HepG2 (cell line): ENCODE measurements around the gene IDUA. TPM values are rescaled to one million over a fixed set of nuclear protein-coding genes. Genes with fewer than 3 reads are reported as not detected.

Experiments
- ATAC-seq: fragments of 200-7000 bp; cut with Tn5 transposase; 3 replicates; pipeline ENCODE4 v1.9.1; 2020; ENCODE audit warnings: mild to moderate bottlenecking, moderate library complexity
- BruUV-seq: library from RNA; stranded (reverse); fragments of 400-500 nt; replicated peaks from 2 replicates; lab custom pipeline; 2021; lab: Mats Ljungman, UMichigan
- CTCF ChIA-PET: fragments of 300-600 bp; formaldehyde crosslinking; extraction: SDS; loops from one replicate; lab custom pipeline; 2021; ENCODE audit warnings: low total read pairs, inconsistent platforms, low intra/inter-chr PET ratio; lab: Yijun Ruan, JAX
- POLR2A ChIA-PET: fragments of 350-600 bp; sonication (Branson Sonifier 250); formaldehyde crosslinking; loops from one replicate; lab custom pipeline; 2020; ENCODE audit warnings: antibody characterized with exemption, inconsistent platforms; lab: Yijun Ruan, JAX
- DNase-seq: peaks from one replicate; pipeline ENCODE4 v3.0.0-alpha.2; 2015; ENCODE audit warnings: low spot score
- FAIRE-seq: peaks from 3 replicates; lab custom pipeline; 2011; peaks lifted over from hg19 to GRCh38; lab: Jason Lieb, UNC
- H2AFZ ChIP-seq: one replicate; pipeline ENCODE4 v1.6.1; 2011; ENCODE audit warnings: low read length, inconsistent platforms
- H3K27ac ChIP-seq: fragments of 300-600 bp; 3 replicates; pipeline ENCODE4 v1.8.0; 2011; ENCODE audit warnings: mixed run types, mild to moderate bottlenecking, mixed read lengths, low read length, inconsistent platforms; ENCODE audit not compliant: insufficient read depth; ENCODE audit errors: extremely low read length
- H3K27me3 ChIP-seq, 2 experiments: fragments of 200-600 bp in 1 of 2; 2 replicates in 1 of 2; 3 replicates in 1 of 2; pipeline versions ENCODE4 v1.6.0 to v1.8.0; 2011; ENCODE audit warnings: low read length in 2 of 2, mild to moderate bottlenecking in 2 of 2, moderate library complexity in 2 of 2, inconsistent platforms in 1 of 2; ENCODE audit not compliant: insufficient read depth in 2 of 2, control insufficient read depth in 1 of 2
- H3K36me3 ChIP-seq, 2 experiments: fragments of 200-600 bp in 1 of 2; replicated peaks in 1 of 2; 2 replicates in 1 of 2; 3 replicates in 1 of 2; pipeline versions ENCODE4 v1.5.1 to v1.8.0; 2011; ENCODE audit warnings: low read length in 2 of 2, inconsistent platforms in 1 of 2; ENCODE audit not compliant: insufficient read depth in 2 of 2, control insufficient read depth in 1 of 2
- H3K4me1 ChIP-seq: 2 replicates; pipeline ENCODE4 v1.5.1; 2012; ENCODE audit warnings: low read length, inconsistent platforms; ENCODE audit not compliant: insufficient read depth
- H3K4me2 ChIP-seq: 2 replicates; pipeline ENCODE4 v1.6.0; 2011; ENCODE audit warnings: low read depth, low read length, inconsistent platforms
- H3K4me3 ChIP-seq, 3 experiments: fragments of 200-600 bp in 1 of 3; sonication (generic), shearing (Covaris generic) in 1 of 3; replicated peaks in 1 of 3; 2 replicates each; pipeline ENCODE4 v1.5.1; 2011 to 2016; ENCODE audit warnings: low read length in 3 of 3, inconsistent platforms in 2 of 3, low read depth in 2 of 3, mild to moderate bottlenecking in 2 of 3, control low read depth in 1 of 3, mixed read lengths in 1 of 3; ENCODE audit not compliant: insufficient read depth in 1 of 3
- H3K79me2 ChIP-seq: one replicate; pipeline ENCODE4 v1.6.1; 2011; ENCODE audit warnings: low read length, inconsistent platforms; ENCODE audit not compliant: insufficient read depth
- H3K9ac ChIP-seq: 2 replicates; pipeline ENCODE4 v1.6.0; 2011; ENCODE audit warnings: mild to moderate bottlenecking, low read depth, low read length, inconsistent platforms; ENCODE audit not compliant: insufficient read depth
- H3K9me3 ChIP-seq: 2 replicates; pipeline ENCODE4 v1.5.1; 2012; ENCODE audit warnings: mild to moderate bottlenecking, low read length
- H4K20me1 ChIP-seq: 2 replicates; pipeline ENCODE4 v1.6.0; 2011; ENCODE audit warnings: inconsistent platforms, mild to moderate bottlenecking, low read length, moderate library complexity; ENCODE audit not compliant: insufficient read depth
- AGO1 ChIP-seq: fragments of 200-400 bp; formaldehyde crosslinking; IDR thresholded peaks from 2 replicates; pipeline ENCODE4 v1.6.1; 2017; ENCODE audit warnings: mild to moderate bottlenecking, low read depth, low read length, moderate library complexity; ENCODE audit not compliant: poor library complexity, severe bottlenecking
- EP300 ChIP-seq, 3 experiments: sonication (generic) in 1 of 3; formaldehyde crosslinking in 1 of 3; IDR thresholded peaks; 2 replicates each; pipeline versions ENCODE4 v1.5.1 to v1.6.1; 2011 to 2020; ENCODE audit warnings: low read depth in 2 of 3, low read length in 2 of 3, borderline replicate concordance in 1 of 3, improper control_type of control experiment in 1 of 3, mild to moderate bottlenecking in 1 of 3, missing genetic modification reagents in 1 of 3, moderate library complexity in 1 of 3
- EZH2 ChIP-seq: conservative IDR thresholded peaks from 2 replicates; pipeline ENCODE4 v1.6.1; 2012; ENCODE audit warnings: mild to moderate bottlenecking, low read depth, low read length, moderate library complexity
- HMG20A ChIP-seq: IDR thresholded peaks from 2 replicates; pipeline ENCODE4 v1.6.1; 2016; ENCODE audit warnings: borderline replicate concordance
- NFKBIZ ChIP-seq: IDR thresholded peaks from 2 replicates; pipeline ENCODE4 v1.6.1; 2018; ENCODE audit warnings: missing genetic modification reagents, missing compliant biosample characterization
- RAD51 ChIP-seq: fragments of 450-650 bp; IDR thresholded peaks from 2 replicates; pipeline ENCODE4 v1.6.1; 2016; ENCODE audit warnings: borderline replicate concordance
- SIN3A ChIP-seq: IDR thresholded peaks from 2 replicates; pipeline ENCODE4 v1.6.1; 2011; ENCODE audit warnings: low read depth, mild to moderate bottlenecking, control low read depth, low read length, borderline replicate concordance
- TEAD2 ChIP-seq: sonication (generic); formaldehyde crosslinking; IDR thresholded peaks from 2 replicates; pipeline ENCODE4 v1.9.0; 2021; ENCODE audit warnings: missing genetic modification reagents
- ZC3H13 ChIP-seq: sonication (generic); formaldehyde crosslinking; IDR thresholded peaks from 2 replicates; pipeline ENCODE4 v1.8.1; 2023; ENCODE audit warnings: mild to moderate bottlenecking, missing genetic modification reagents, moderate library complexity
- ZNF121 ChIP-seq: sonication (generic); formaldehyde crosslinking; IDR thresholded peaks from 2 replicates; pipeline ENCODE4 v1.5.0; 2020; ENCODE audit warnings: mild to moderate bottlenecking, missing genetic modification reagents
- ZNF230 ChIP-seq: sonication (generic); formaldehyde crosslinking; IDR thresholded peaks from 2 replicates; pipeline ENCODE4 v1.4.0; 2020; ENCODE audit warnings: mild to moderate bottlenecking, missing genetic modification reagents
- ZNF253 ChIP-seq: sonication (generic); formaldehyde crosslinking; IDR thresholded peaks from 2 replicates; pipeline ENCODE4 v1.8.0; 2022; ENCODE audit warnings: mild to moderate bottlenecking, missing genetic modification reagents, borderline replicate concordance
- ZNF317 ChIP-seq: sonication (generic); formaldehyde crosslinking; IDR thresholded peaks from 2 replicates; pipeline ENCODE4 v1.5.0; 2020; ENCODE audit warnings: mild to moderate bottlenecking, missing genetic modification reagents
- ZNF550 ChIP-seq: sonication (generic); formaldehyde crosslinking; IDR thresholded peaks from 2 replicates; pipeline ENCODE4 v1.4.0; 2020; ENCODE audit warnings: mild to moderate bottlenecking, missing genetic modification reagents, borderline replicate concordance
- WGBS: methylation state at CpG from one replicate; pipeline ENCODE4 v1.1.6; 2017; ENCODE audit warnings: low lambda C conversion rate; 5-methylcytosine and 5-hydroxymethylcytosine counted together
- in situ Hi-C: cut with HindIII; loops from 2 replicates; pipeline ENCODE4 v1.10.0; 2017; ENCODE audit warnings: low pct_unique_long_range_greater_than_20kb; ENCODE audit not compliant: extremely low pct_ligation_motif_present
- intact Hi-C: fragments of 100-400 bp; cut with micrococcal nuclease; formaldehyde crosslinking; loops from one replicate; pipeline ENCODE4 v1.10.0; 2022; ENCODE audit not compliant: unreplicated experiment
- polyA plus RNA-seq, 8 experiments: library from polyadenylated mRNA; depleted of rRNA in 3 of 8; stranded (reverse) in 7 of 8; unstranded in 1 of 8; fragments of >200 nt; fragmentation: Illumina TruSeq in 4 of 8; extraction: Trizol in 4 of 8; gene quantifications; 2 replicates each; pipeline versions ENCODE4 v1.2.1 to v1.2.3, GENCODE V29; 2011 to 2016; ENCODE audit warnings: low read depth in 4 of 8, missing spikeins in 1 of 8, mixed read lengths in 1 of 8; ENCODE audit not compliant: insufficient read depth in 1 of 8
- total RNA-seq, 5 experiments: library from RNA; depleted of rRNA; stranded (reverse); fragments of >200 nt; fragmentation: Illumina TruSeq; extraction: Trizol; gene quantifications; 2 replicates each; pipeline ENCODE4 v1.2.3, GENCODE V29; 2016; ENCODE audit warnings: low read depth in 1 of 5

IDUA gene
- total and polyA plus RNA-seq, 2 of the 13 experiments (the other 11 are each of a cell fraction or from before 2014, with no cell fraction given): 0.77 to 1.0 TPM

DNA sequence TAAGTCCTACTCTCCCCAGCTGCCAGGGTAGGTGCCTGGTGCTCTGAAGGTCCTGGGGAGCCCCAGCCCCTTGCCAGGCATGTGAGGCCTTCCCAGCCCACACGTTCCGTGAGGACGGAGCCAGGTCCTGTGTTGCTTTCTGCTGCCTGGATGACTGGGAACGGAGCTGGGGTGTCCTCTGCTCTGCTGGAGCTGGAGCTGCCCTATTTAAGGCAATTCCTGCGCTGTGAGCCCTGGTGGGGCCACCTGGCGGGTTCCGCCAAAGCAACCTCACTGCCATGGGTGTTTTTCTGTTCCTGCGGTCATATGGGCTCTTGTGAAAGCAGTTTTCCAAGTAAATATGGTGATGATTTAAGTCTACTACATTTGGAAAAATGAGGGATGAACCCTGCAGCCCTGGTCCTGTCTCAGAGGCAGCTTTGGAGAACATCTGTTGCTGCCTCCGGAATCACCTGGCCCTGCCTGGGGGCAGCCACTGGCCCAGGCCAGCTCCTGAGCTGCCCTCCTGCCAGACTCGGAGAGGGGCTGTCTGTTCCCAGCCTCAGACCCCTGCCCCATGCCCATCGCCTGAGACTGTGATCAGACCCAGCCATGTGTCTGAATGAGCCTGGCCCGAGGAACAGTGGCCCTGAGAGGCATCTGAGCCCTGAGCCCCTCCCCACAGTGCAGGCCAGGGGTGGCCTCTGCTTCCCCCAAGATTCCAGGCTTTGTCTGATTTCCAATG is 57.8 kb downstream of the IDUA start:
- no peaks in the 10 kb centered on the region for H3K9me3 ChIP-seq
- BruUV-seq: no TSS peak
- H3K27ac ChIP-seq: no peak overlapping the region
- ATAC-seq (no peak), FAIRE-seq (no peak), DNase-seq (no peak)
- no peak overlapping the region for H2AFZ ChIP-seq
- H3K79me2 ChIP-seq: no peaks in the 10 kb centered on the region
- POLR2A ChIA-PET: interaction anchor here (1.3 kb wide), 1 partner anchor 302 kb away, joined by 4 read pairs; the partner anchor contains the start of gene UVSSA
- peaks cover 22 to 74% of the 10 kb centered on the region in 2 experiments for H3K27me3 ChIP-seq
- 47% methylated on average over 7 of the region's 12 CpGs for WGBS
- H3K4me2 ChIP-seq: peak overlapping the region; percentile 33
- intact Hi-C loops: no loop called here
- H3K36me3 ChIP-seq: no peaks in the 10 kb centered on the region
- peaks cover 39% of the 10 kb centered on the region for H3K4me1 ChIP-seq
- TF ChIP-seq ZNF230 (CRISPR knock-in tag): no peak
- 0 out of 2 replicates have a peak, but pooled peaks have one; percentile 22 for TF ChIP-seq EZH2
- TF ChIP-seq, all 625 proteins: peak for 1
- H4K20me1 ChIP-seq: peaks cover 27% of the 10 kb centered on the region; the same call in 1 of the 2 replicates
- in situ Hi-C loops: no loop called here
- no peak overlapping the region for H3K4me3 ChIP-seq
- CTCF ChIA-PET: no interaction called here
- no peak overlapping the region for H3K9ac ChIP-seq

DNA sequence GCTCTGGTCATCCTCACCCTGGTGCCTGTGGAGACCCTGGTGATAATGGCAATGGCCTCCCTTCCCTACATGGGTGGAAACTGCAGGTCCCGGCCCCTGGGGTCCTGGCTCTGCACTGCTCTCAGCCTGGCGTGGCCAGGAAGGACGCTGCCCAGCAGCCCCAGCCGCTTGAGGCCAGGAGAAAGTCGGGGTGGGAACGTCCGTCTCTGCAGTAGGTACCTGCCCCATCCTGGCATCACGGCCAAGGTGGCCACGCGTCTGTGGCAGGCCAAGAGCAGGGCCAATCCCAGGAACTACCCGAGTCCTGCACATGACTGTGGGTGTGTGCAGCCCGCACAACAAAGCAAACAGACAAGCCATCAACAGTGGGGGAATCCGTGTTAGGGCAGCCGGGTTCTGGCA is 58.4 kb downstream of the IDUA start:
- no peak overlapping the region for H3K4me3 ChIP-seq
- TF ChIP-seq EZH2: no peak
- no peak for TF ChIP-seq EP300 (IDR thresholded peaks at IDR 0.05; ENCODE audit: low read depth in 2 of 2, low read length in 2 of 2)
- no peak for TF ChIP-seq EP300 (CRISPR knock-in tag; IDR thresholded peaks at IDR 0.05; ENCODE audit: borderline replicate concordance)
- no peak for TF ChIP-seq ZNF317 (CRISPR knock-in tag)
- no peak for TF ChIP-seq AGO1
- TF ChIP-seq RAD51: no peak
- TF ChIP-seq NFKBIZ (CRISPR knock-in tag): no peak
- no peak for TF ChIP-seq ZNF253 (CRISPR knock-in tag)
- TF ChIP-seq TEAD2: no peak
- TF ChIP-seq ZC3H13: no peak
- TF ChIP-seq ZNF550 (CRISPR knock-in tag): no peak
- no peak for TF ChIP-seq HMG20A (CRISPR knock-in tag)
- TF ChIP-seq SIN3A: no peak
- TF ChIP-seq ZNF121: no peak
- DNase-seq: no peak
- H3K27ac ChIP-seq: no peak overlapping the region
- H3K79me2 ChIP-seq: no peaks in the 10 kb centered on the region
- no peaks in the 10 kb centered on the region for H3K36me3 ChIP-seq
- ChIA-PET CTCF (no interaction called here), POLR2A (interaction anchor here (1.3 kb wide), 1 partner anchor 302 kb away, joined by 4 read pairs; the partner anchor contains the start of gene UVSSA)
- 29% methylated on average over 3 of the region's 14 CpGs for WGBS
- no peaks in the 10 kb centered on the region for H3K9me3 ChIP-seq
- FAIRE-seq: no peak
- H3K4me1 ChIP-seq: peaks cover 33% of the 10 kb centered on the region
- H2AFZ ChIP-seq: no peak overlapping the region
- in situ Hi-C loops: no loop called here
- H3K27me3 ChIP-seq: peaks cover 22 to 73% of the 10 kb centered on the region in 2 experiments
- H3K9ac ChIP-seq: no peak overlapping the region
- ATAC-seq: no peak
- no TSS peak for BruUV-seq
- H3K4me2 ChIP-seq: no peak overlapping the region
- peaks cover 27% of the 10 kb centered on the region; the same call in 1 of the 2 replicates for H4K20me1 ChIP-seq
- intact Hi-C loops: no loop called here
